Neural progenitor cell (in vitro differentiated cells): ENCODE measurements around the gene ZP1. TPM values are rescaled to one million over a fixed set of nuclear protein-coding genes. Genes with fewer than 3 reads are reported as not detected.

Source experiments
- DNase-seq: peaks from one replicate; pipeline ENCODE4 v3.0.0-alpha.2; 2016; ENCODE audit warnings: low spot score
- H2AFZ ChIP-seq: fragments of 200-600 bp; sonication (generic); replicated peaks from 2 replicates; pipeline ENCODE4 v1.6.1; 2016; ENCODE audit warnings: antibody characterized with exemption
- H3F3A ChIP-seq: fragments of 200-600 bp; sonication (generic); 2 replicates; pipeline ENCODE4 v1.6.1; 2016; ENCODE audit warnings: antibody characterized with exemption, low read depth
- H3K27ac ChIP-seq: fragments of 200-600 bp; sonication (generic); 2 replicates; pipeline ENCODE4 v1.5.1; 2016; ENCODE audit warnings: mild to moderate bottlenecking
- H3K27me3 ChIP-seq: fragments of 200-600 bp; sonication (generic); 2 replicates; pipeline ENCODE4 v1.6.1; 2016; ENCODE audit warnings: mild to moderate bottlenecking, moderate library complexity
- H3K36me3 ChIP-seq: fragments of 200-600 bp; sonication (generic); 2 replicates; pipeline ENCODE4 v1.5.1; 2016
- H3K4me1 ChIP-seq: fragments of 200-600 bp; sonication (generic); 2 replicates; pipeline ENCODE4 v1.6.1; 2016; ENCODE audit warnings: mixed run types
- H3K4me2 ChIP-seq: fragments of 200-600 bp; sonication (generic); 2 replicates; pipeline ENCODE4 v1.6.1; 2016
- H3K4me3 ChIP-seq: fragments of 200-600 bp; sonication (generic); 2 replicates; pipeline ENCODE4 v1.5.1; 2016
- H3K79me2 ChIP-seq: fragments of 200-600 bp; sonication (generic); 2 replicates; pipeline ENCODE4 v1.6.1; 2016; ENCODE audit warnings: low read depth
- H3K9ac ChIP-seq: fragments of 200-600 bp; sonication (generic); 2 replicates; pipeline ENCODE4 v1.6.1; 2016
- H3K9me3 ChIP-seq: fragments of 200-600 bp; sonication (generic); 2 replicates; pipeline ENCODE4 v1.5.1; 2016; ENCODE audit warnings: low read depth
- H4K20me1 ChIP-seq: fragments of 200-600 bp; sonication (generic); 2 replicates; pipeline ENCODE4 v1.6.1; 2016; ENCODE audit warnings: low read depth
- H3K27ac Mint-ChIP-seq: 3 replicates; pipeline ENCODE4 v1.8.0; 2021; ENCODE audit warnings: mixed read lengths
- H3K27me3 Mint-ChIP-seq: 2 replicates; pipeline ENCODE4 v1.8.0; 2022; ENCODE audit warnings: low read depth, mild to moderate bottlenecking, inconsistent platforms, moderate library complexity, mixed read lengths; ENCODE audit not compliant: insufficient read depth
- H3K36me3 Mint-ChIP-seq: 3 replicates; pipeline ENCODE4 v1.8.0; 2021; ENCODE audit warnings: mixed read lengths
- H3K4me1 Mint-ChIP-seq: 3 replicates; pipeline ENCODE4 v1.8.0; 2021; ENCODE audit warnings: mixed read lengths
- H3K4me3 Mint-ChIP-seq: 3 replicates; pipeline ENCODE4 v1.8.0; 2021; ENCODE audit warnings: mild to moderate bottlenecking, moderate library complexity, mixed read lengths
- H3K9me3 Mint-ChIP-seq: 3 replicates; pipeline ENCODE4 v1.8.0; 2020; ENCODE audit warnings: mixed read lengths
- EZH2 ChIP-seq: fragments of 200-600 bp; sonication (generic); IDR thresholded peaks from 2 replicates; pipeline ENCODE4 v1.6.1; 2017; ENCODE audit warnings: antibody characterized with exemption, mild to moderate bottlenecking, moderate library complexity
- EZH2phosphoT487 ChIP-seq: fragments of 200-600 bp; sonication (generic); IDR thresholded peaks from 2 replicates; pipeline ENCODE4 v1.6.1; 2017; ENCODE audit warnings: antibody characterized with exemption
- total RNA-seq: library from RNA; depleted of rRNA; stranded (reverse); fragments of >200 nt; gene quantifications from 2 replicates; pipeline ENCODE4 v1.2.3, GENCODE V29; 2015; ENCODE audit warnings: low replicate concordance
- TF ChIP-seq, protein P1 (sequence below): fragments of 200-600 bp; sonication (generic); IDR thresholded peaks from 2 replicates; pipeline ENCODE4 v1.5.1; 2017; ENCODE audit warnings: antibody characterized with exemption, mild to moderate bottlenecking

ZP1 gene
- total RNA-seq, 1 donor from 2014 or later: not detected

GRCh38 chr11:60870276-60870675, 2.9 kb downstream of the ZP1 start:
- Mint-ChIP-seq H3K27ac (no peak overlapping the region), H3K4me1 (peaks cover 6% of the 10 kb centered on the region), H3K9me3 (no peaks in the 10 kb centered on the region), H3K27me3 (peaks cover 4% of the 10 kb centered on the region), H3K36me3 (no peaks in the 10 kb centered on the region), H3K4me3 (no peak overlapping the region)
- TF ChIP-seq, protein P1, sequence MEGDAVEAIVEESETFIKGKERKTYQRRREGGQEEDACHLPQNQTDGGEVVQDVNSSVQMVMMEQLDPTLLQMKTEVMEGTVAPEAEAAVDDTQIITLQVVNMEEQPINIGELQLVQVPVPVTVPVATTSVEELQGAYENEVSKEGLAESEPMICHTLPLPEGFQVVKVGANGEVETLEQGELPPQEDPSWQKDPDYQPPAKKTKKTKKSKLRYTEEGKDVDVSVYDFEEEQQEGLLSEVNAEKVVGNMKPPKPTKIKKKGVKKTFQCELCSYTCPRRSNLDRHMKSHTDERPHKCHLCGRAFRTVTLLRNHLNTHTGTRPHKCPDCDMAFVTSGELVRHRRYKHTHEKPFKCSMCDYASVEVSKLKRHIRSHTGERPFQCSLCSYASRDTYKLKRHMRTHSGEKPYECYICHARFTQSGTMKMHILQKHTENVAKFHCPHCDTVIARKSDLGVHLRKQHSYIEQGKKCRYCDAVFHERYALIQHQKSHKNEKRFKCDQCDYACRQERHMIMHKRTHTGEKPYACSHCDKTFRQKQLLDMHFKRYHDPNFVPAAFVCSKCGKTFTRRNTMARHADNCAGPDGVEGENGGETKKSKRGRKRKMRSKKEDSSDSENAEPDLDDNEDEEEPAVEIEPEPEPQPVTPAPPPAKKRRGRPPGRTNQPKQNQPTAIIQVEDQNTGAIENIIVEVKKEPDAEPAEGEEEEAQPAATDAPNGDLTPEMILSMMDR: no peak
- TF ChIP-seq EZH2 (no peak), EZH2phosphoT487 (no peak)
- Histone ChIP-seq H3K36me3 (no peaks in the 10 kb centered on the region), H3K27me3 (no peaks in the 10 kb centered on the region), H3K27ac (no peak overlapping the region), H4K20me1 (no peaks in the 10 kb centered on the region), H3F3A (no peaks in the 10 kb centered on the region), H3K4me1 (no peaks in the 10 kb centered on the region), H3K9ac (no peak overlapping the region), H3K4me3 (no peak overlapping the region), H3K4me2 (no peak overlapping the region), H3K79me2 (no peaks in the 10 kb centered on the region), H3K9me3 (no peaks in the 10 kb centered on the region), H2AFZ (no peak overlapping the region)
- DNase-seq: peak; percentile 11

DNA sequence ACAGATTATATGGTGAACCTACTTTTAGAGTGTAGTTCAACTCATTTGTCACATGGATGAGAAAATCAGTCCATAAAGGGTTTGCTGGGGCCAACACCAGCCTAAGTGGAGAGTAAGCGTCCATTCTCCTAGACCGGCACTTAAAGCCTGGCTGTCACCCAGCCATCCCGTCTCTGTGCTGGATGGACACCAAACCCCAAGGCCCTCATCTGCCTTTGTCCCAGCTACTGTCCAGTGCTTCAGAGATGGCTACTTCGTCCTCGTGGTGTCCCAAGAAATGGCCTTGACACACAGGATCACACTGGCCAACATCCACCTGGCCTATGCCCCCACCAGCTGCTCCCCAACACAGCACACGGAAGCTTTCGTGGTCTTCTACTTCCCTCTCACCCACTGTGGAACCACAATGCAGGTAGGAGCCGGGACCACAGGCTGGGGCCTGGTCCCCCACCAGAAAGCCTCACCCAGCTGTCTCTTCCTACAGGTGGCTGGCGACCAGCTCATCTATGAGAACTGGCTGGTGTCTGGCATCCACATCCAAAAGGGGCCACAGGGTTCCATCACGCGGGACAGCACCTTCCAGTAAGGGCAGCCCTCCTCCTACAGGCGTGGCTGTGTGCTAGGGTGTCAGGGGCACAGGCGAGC, 3.5 kb downstream of the ZP1 start:
- DNase-seq: no peak
- Histone ChIP-seq H3F3A (no peaks in the 10 kb centered on the region), H3K27me3 (no peaks in the 10 kb centered on the region), H4K20me1 (no peaks in the 10 kb centered on the region), H3K9ac (no peak overlapping the region), H3K4me1 (no peaks in the 10 kb centered on the region), H3K4me3 (no peak overlapping the region), H3K9me3 (no peaks in the 10 kb centered on the region), H3K36me3 (no peaks in the 10 kb centered on the region), H2AFZ (no peak overlapping the region), H3K4me2 (no peak overlapping the region), H3K27ac (no peak overlapping the region), H3K79me2 (no peaks in the 10 kb centered on the region)
- peaks cover 4% of the 10 kb centered on the region for H3K27me3 Mint-ChIP-seq
- H3K4me1 Mint-ChIP-seq: peaks cover 6% of the 10 kb centered on the region
- no peak overlapping the region for H3K4me3 Mint-ChIP-seq
- H3K36me3 Mint-ChIP-seq: no peaks in the 10 kb centered on the region
- no peaks in the 10 kb centered on the region for H3K9me3 Mint-ChIP-seq
- H3K27ac Mint-ChIP-seq: no peak overlapping the region
- TF ChIP-seq, protein P1: no peak
- no peak for TF ChIP-seq EZH2phosphoT487
- no peak for TF ChIP-seq EZH2

- Histone ChIP-seq H3K4me3 (no peak overlapping the region), H3K27me3 (no peaks in the 10 kb centered on the region), H3K4me2 (no peak overlapping the region), H3K4me1 (no peaks in the 10 kb centered on the region), H3K79me2 (no peaks in the 10 kb centered on the region), H4K20me1 (no peaks in the 10 kb centered on the region), H3K9ac (no peak overlapping the region), H3F3A (no peaks in the 10 kb centered on the region), H3K27ac (no peak overlapping the region), H3K36me3 (no peaks in the 10 kb centered on the region), H3K9me3 (no peaks in the 10 kb centered on the region), H2AFZ (no peak overlapping the region)
- no peak for DNase-seq
- no peaks in the 10 kb centered on the region for H3K9me3 Mint-ChIP-seq
- no peak overlapping the region for H3K27ac Mint-ChIP-seq
- TF ChIP-seq, protein P1: no peak
- TF ChIP-seq EZH2 (no peak), EZH2phosphoT487 (no peak)
- peaks cover 6% of the 10 kb centered on the region for H3K4me1 Mint-ChIP-seq
- no peaks in the 10 kb centered on the region for H3K36me3 Mint-ChIP-seq
- H3K4me3 Mint-ChIP-seq: no peak overlapping the region
- H3K27me3 Mint-ChIP-seq: peaks cover 4% of the 10 kb centered on the region
Observed at GRCh38 chr11:60871378-60872061, 4.2 kb downstream of the ZP1 start.
